Sigmoid colon (tissue), 4 donors: ENCODE results near the gene HDAC4.

Experiments
- CTCF ChIP-seq, 4 experiments: fragments of 450-650 bp in 3 of 4; fragments of 200-600 bp in 1 of 4; IDR thresholded peaks; one replicate each; pipeline ENCODE4 v1.5.1; 2016 to 2019; ENCODE audit warnings: antibody characterized with exemption in 4 of 4, mild to moderate bottlenecking in 3 of 4, moderate library complexity in 2 of 4
- EP300 ChIP-seq, 4 donors: sonication (generic); formaldehyde crosslinking; IDR thresholded peaks; one replicate each; pipeline ENCODE4 v1.6.1; 2017; ENCODE audit warnings: antibody characterized with exemption in 4 of 4
- POLR2A ChIP-seq, 2 donors: fragments of 450-650 bp; IDR thresholded peaks; one replicate each; pipeline ENCODE4 v1.6.1; 2016; ENCODE audit warnings: antibody characterized with exemption in 2 of 2, mild to moderate bottlenecking in 2 of 2, moderate library complexity in 2 of 2
- POLR2AphosphoS5 ChIP-seq, 4 donors: sonication (generic); formaldehyde crosslinking; IDR thresholded peaks; one replicate each; pipeline ENCODE4 v1.6.1; 2017; ENCODE audit warnings: antibody characterized with exemption in 4 of 4

DNA sequence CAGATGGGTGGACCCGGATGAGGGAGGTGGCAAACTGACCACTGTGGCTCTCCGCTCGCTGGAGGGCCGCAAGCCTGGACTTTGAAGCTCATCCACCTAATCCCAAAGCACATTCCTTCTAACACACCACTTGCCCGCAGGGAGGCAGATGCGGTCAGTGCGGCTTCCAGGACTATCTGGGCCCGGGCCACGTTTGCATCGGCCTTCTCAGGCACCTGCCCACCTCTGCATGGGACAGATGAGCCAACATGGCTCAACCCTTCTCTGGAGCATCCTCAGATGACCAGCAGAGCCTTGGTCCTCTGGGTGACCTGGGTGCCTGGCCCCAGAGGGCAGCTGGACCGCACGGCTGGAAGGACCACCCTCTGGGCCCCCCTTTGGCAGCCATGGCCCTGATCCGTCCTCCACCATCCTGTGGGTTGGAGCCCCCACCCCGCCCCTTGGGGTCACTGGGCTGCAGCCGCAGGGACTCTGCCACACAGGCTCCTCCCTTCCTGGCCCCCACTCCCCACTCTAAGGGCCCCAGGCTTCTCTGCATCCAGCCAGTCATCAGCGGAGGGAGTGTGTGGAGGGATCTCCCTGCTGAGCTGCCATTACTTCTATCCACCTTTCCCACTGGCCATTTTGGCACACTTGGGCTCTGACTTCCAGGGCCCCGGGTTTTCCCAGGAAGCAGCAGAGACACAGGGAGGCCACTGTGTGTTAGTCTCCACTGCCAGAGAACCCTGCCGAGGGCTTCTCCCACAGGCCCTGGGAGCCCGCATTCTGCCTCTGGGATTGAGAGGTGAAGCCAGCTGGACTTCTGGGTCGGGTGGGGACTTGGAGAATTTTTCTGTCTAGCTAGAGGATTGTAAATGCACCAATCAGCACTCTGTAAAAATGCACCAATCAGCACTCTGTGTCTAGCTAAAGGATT is 12.3 kb downstream of the HDAC4 start:
- TF ChIP-seq CTCF (IDR thresholded peaks at IDR 0.05) = no peak
- TF ChIP-seq POLR2A (IDR thresholded peaks at IDR 0.05) = no peak
- no peak for TF ChIP-seq POLR2AphosphoS5 (IDR thresholded peaks at IDR 0.05)
- TF ChIP-seq EP300 (IDR thresholded peaks at IDR 0.05) = no peak
